ENCODE results near the gene NPPA.

The NPPA gene

DNA sequence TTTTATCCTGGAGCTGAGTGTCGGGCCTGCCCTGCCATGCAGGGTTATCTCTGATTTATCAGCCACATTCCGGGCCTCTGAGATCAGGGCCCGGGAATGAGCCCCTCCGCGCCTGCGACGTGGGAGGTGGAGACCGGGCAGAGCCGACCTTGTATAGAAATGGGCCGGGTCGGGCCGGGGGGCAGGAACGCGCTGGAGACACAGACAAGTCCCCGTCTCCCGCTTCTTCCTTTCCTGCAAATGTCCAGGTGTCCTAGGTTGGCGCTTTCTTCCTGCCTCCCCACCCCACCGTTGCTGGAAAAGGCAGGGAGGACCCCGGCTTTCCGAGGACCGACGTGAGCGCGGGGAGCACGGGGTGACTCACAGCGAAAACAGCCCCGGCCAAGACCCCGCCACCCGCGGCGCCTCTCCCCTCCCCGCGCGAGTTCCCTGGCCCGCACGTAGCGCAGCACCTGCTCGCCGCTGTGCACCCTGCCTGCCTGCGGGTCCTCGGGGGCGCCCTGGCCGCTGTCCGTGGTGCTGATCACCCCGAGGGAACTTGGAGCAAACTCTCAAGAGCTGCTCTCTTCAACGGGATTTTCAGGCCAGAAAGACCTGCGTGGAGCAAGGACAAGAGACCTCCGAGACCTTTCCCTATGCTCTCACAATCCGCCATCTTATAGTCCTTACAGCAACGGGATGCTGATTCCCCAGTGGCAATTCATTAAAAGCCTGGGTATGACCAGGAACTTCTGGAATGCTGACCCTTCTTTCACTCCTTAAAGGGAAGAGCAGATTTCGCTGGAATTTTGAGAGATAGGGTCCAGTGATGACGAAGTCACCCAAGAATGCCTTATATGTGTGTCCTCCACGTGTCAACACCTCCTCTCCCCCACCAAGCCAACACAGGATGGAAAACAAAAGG, 11.6 kb upstream of the NPPA start:
- Mint-ChIP-seq H3K9me3 (no peaks in the 10 kb centered on the region), H3K4me1 (peaks cover 15% of the 10 kb centered on the region), H3K27me3 (peaks cover 76% of the 10 kb centered on the region), H3K4me3 (no peak overlapping the region), H3K27ac (no peak overlapping the region)
- ATAC-seq (peak; percentile 82), DNase-seq (peak; percentile 66 to 71)

DNA sequence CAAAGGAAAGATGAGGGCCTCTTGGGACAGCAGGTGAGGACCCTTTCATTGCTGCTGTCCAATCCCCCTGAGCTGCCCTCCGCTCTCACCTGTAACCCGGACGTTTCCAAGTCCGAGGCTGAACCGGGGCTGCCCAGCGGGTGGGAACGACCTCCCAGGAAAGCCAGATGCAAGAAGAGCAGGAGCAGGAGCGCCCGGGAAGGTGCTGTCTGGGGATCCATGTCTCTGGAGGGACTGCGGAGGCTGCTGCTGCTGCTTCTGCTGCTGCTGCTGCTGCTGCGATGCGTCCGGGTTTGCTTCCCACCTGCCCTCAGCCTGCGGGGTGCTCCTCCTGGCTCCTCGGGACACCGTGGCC, 11.0 kb upstream of the NPPA start, which contains the start of gene NPPB:
NPPB (minus strand) TSS at position 333 of the 355 bp plus-strand sequence; CDS start at position 221, 112 bp downstream.
- H3K27me3 Mint-ChIP-seq: peaks cover 82% of the 10 kb centered on the region
- DNase-seq (no peak), ATAC-seq (no peak)
- H3K9me3 Mint-ChIP-seq: no peaks in the 10 kb centered on the region
- no peak within 1 kb of the TSS for H3K27ac Mint-ChIP-seq
- H3K4me3 Mint-ChIP-seq: no peak within 1 kb of the TSS
- peaks cover 15% of the 10 kb centered on the region for H3K4me1 Mint-ChIP-seq

DNA sequence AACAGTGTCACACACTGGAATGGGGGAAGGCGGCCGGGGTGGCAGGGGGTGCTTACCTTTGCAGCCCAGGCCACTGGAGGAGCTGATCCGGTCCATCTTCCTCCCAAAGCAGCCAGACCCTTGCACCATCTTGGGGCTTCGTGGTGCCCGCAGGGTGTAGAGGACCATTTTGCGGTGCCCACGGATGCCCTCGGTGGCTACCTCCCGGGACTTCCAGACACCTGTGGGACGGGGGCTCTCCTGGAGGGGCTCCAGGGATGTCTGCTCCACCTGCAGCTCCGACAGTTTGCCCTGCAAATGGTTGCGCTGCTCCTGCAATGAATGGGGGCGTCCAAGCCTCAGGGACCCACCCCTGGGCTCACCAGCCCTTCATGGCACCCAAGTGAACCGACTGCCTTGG, 10.6 kb upstream of the NPPA start:
- Mint-ChIP-seq H3K4me3 (no peak overlapping the region), H3K27ac (no peak overlapping the region)

DNA sequence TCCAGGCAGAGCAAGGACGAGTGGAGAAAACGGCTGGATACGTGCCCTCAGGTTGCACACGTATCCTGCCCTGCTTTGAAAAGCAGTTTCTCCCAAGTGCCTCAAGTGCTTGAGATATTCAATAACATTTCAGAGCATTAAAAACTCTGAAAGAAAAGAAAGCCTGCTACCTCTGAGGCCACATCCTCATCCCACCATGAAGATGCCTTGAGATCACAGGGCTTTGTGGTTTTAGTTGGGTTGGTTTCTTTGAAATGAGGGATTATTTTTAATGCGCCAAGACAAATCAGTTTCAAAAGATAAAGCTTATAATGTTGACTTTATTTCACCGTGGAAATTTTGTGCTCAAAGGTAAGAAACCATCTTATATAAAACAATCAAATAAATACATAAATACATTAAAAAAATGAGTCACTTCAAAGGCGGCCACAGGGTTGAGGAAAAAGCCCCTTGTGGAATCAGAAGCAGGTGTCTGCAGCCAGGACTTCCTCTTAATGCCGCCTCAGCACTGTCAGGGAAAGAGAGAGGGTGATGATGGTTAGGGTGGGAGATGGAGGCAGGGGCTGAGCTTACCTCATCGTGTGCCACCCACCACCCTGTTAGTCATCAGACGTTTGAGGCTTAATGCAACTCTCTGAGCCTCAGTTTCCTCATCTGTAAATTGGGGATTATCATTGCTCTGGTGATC, 9.7 kb upstream of the NPPA start:
- no peak overlapping the region for H3K4me3 Mint-ChIP-seq
- peaks cover 88% of the 10 kb centered on the region for H3K27me3 Mint-ChIP-seq
- no peaks in the 10 kb centered on the region for H3K9me3 Mint-ChIP-seq
- H3K27ac Mint-ChIP-seq: no peak overlapping the region
- DNase-seq (no peak), ATAC-seq (no peak)
- H3K4me1 Mint-ChIP-seq: peaks cover 15% of the 10 kb centered on the region

More for the DNA sequence above, 10.6 kb upstream of the NPPA start:
- ATAC-seq (no peak), DNase-seq (no peak)
- Mint-ChIP-seq H3K27me3 (peaks cover 86% of the 10 kb centered on the region), H3K9me3 (no peaks in the 10 kb centered on the region), H3K4me1 (peaks cover 15% of the 10 kb centered on the region)

DNA sequence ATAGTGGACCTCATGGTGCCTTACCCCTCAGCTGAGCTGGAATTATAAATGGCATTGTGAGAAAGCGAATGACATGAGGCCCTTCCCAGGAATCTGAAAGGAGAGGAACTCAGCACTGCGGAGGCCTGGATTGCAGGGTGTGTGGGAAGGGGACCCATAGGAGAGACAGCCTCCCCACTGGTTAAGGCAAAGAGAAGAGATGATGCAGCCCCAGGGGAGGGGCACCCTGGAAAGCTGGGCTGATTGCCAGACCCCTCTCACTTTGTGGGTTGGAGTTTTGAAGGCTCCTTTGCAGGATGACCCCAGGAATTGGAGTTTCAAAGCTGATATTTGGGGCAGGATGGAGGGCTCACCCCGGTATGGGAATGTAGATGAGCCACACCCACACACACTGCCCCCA, 9.1 kb upstream of the NPPA start:
- H3K4me3 Mint-ChIP-seq: no peak overlapping the region
- peaks cover 15% of the 10 kb centered on the region for H3K4me1 Mint-ChIP-seq
- H3K9me3 Mint-ChIP-seq: no peaks in the 10 kb centered on the region
- H3K27ac Mint-ChIP-seq: no peak overlapping the region
- H3K27me3 Mint-ChIP-seq: peaks cover 86% of the 10 kb centered on the region
- ATAC-seq: no peak
- no peak for DNase-seq

DNA sequence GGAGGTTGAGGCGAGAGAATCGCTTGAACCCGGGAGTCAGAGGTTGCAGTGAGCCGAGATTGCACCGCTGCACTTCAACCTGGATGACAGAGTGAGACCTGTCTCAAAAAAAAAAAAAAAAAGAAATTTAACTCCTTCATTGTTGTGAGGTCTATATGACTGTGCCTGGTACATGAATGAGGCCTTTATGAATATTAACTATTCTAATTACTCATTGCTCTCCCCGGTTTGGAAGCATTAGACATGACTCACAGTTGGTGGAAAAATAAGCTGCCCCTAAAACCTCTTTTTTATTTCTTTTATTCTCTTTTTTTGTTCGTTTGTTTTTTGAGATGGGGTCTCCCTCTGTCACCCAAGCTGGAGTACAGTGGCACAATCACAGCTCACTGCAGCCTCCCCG, 7.8 kb upstream of the NPPA start:
- no peak overlapping the region for H3K27ac Mint-ChIP-seq
- DNase-seq (no peak), ATAC-seq (peak; percentile 45)
- H3K27me3 Mint-ChIP-seq: peaks cover 81% of the 10 kb centered on the region
- H3K4me3 Mint-ChIP-seq: no peak overlapping the region
- no peaks in the 10 kb centered on the region for H3K9me3 Mint-ChIP-seq
- H3K4me1 Mint-ChIP-seq: peaks cover 22% of the 10 kb centered on the region

DNA sequence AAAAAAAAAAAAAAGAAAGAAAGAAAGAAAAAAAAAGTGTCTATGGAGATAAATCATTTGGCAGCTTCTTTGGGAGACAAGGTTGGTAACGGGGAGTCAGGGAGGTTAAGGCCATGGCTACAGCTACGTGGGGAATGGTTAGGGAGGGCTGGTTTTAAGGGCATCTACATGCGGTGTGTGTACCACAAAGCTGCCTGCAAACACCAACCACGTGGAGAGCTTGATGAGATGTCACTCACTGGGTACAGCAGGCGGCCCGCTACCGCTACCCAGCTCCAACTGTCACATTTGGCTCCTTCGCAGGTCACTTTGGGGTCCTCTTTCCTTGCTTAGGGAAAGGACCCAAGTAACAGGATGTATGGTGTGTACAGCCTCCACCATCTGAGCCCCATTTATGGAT, 6.9 kb upstream of the NPPA start:
- no peak for ATAC-seq
- Mint-ChIP-seq H3K27me3 (peaks cover 71% of the 10 kb centered on the region), H3K4me3 (no peak overlapping the region)

DNA sequence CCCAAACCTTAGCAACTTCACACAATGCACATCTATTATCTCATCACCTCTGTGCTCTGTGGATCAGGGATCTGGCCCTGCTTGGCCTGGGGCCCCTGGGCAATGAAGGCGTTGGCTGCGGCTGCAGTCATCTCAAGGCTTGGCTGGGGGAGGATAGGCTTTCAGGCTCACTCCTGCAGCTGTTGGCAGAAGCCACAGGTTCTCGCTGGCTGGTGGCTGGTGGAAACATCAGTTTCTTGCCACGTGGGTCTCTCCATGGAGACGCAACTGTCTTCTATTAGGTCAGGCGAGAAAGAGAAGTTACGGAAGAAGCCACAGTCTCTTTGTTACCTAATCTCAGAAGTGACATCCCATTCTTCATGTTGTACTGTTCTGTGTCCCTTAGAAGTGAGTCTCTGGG, 3.6 kb upstream of the NPPA start:
- no peak overlapping the region for H3K27ac Mint-ChIP-seq
- DNase-seq: no peak
- peaks cover 44% of the 10 kb centered on the region for H3K27me3 Mint-ChIP-seq
- no peak overlapping the region for H3K4me3 Mint-ChIP-seq
- H3K9me3 Mint-ChIP-seq: no peaks in the 10 kb centered on the region
- ATAC-seq: no peak
- H3K4me1 Mint-ChIP-seq: peaks cover 7% of the 10 kb centered on the region

More for the DNA sequence above, 6.9 kb upstream of the NPPA start:
- Mint-ChIP-seq H3K9me3 (no peaks in the 10 kb centered on the region), H3K27ac (peak overlapping the region in 1 of 2 donors; percentile 19), H3K4me1 (peaks cover 22% of the 10 kb centered on the region)
- DNase-seq: no peak

DNA sequence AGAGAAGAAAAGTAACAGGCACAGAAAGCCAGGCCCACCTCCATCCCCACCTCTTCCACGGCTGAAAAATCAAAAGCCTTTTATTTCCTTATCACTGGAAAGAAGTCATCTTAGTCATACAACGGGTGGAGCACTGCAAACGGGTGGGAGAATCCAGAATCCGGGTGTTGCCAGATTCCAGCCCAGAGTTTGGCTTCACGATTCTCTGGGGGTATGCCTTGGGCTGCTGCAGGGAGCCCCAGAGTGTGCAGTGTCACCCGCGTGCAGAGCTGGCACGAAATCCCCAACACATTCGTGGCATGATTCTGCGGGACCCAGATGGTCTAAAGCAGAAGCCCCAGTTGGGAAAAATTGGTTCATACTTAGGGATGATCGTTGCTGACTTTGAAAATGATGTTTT, 2.6 kb upstream of the NPPA start:
- no peak overlapping the region for H3K27ac Mint-ChIP-seq
- H3K4me3 Mint-ChIP-seq: no peak overlapping the region
- no peak for ATAC-seq
- no peaks in the 10 kb centered on the region for H3K9me3 Mint-ChIP-seq
- H3K27me3 Mint-ChIP-seq: peaks cover 36% of the 10 kb centered on the region
- no peak for DNase-seq
- H3K4me1 Mint-ChIP-seq: peaks cover 7% of the 10 kb centered on the region

DNA sequence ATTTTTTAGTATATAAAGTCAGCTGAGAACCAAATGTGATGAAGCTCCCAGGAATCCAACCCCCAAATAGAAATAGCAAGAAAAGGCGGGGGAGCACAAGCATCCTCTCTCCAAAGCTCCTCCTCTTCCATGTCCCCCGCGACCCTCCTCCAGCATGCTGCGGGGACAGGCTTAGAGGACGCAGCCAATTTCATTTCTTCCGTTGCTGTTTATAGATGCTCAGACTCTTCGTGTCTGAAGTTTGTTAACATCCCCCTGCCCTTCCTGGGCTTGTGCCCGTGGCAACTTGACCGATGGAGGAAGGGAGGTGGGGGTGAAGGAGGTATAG, 754 bp upstream of the NPPA start:
- H3K9me3 Mint-ChIP-seq: no peaks in the 10 kb centered on the region
- peaks cover 7% of the 10 kb centered on the region for H3K4me1 Mint-ChIP-seq
- ATAC-seq: no peak
- peaks cover 18% of the 10 kb centered on the region for H3K27me3 Mint-ChIP-seq
- DNase-seq: no peak
- no peak overlapping the region for H3K4me3 Mint-ChIP-seq
- H3K27ac Mint-ChIP-seq: no peak overlapping the region

DNA sequence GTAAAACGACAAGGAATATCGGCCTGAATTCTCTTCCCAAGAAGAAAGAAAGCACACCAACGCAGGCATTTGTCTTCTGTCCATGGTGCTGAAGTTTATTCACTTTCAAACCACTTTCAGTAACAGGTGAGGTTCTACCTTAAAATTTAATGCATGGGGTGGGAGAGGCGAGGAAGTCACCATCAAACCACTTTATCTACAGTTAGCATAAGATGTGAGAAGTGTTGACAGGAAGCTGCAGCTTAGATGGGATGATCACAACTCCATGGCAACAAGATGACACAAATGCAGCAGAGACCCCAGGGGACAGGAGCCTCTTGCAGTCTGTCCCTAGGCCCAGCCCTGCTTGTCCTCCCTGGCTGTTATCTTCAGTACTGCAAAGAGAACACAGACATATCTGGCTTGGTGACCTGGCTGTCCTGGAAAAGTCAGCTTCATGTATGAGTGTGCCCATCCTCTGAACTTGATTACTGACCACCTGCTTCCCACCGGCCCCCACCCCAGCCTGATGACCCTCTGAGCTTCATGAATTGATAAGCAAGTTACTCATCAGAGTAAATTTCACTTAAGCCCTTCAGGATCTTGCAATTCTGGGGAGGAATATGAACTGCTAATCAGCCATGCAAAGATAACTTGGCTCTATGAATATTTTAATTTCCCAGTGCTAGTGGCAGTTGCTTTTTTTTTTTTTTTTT, 1.8 kb downstream of the NPPA start:
- H3K9me3 Mint-ChIP-seq: no peaks in the 10 kb centered on the region
- no peaks in the 10 kb centered on the region for H3K27me3 Mint-ChIP-seq
- ATAC-seq (no peak), DNase-seq (no peak)
- H3K27ac Mint-ChIP-seq: no peak overlapping the region
- no peaks in the 10 kb centered on the region for H3K4me1 Mint-ChIP-seq
- no peak overlapping the region for H3K4me3 Mint-ChIP-seq

DNA sequence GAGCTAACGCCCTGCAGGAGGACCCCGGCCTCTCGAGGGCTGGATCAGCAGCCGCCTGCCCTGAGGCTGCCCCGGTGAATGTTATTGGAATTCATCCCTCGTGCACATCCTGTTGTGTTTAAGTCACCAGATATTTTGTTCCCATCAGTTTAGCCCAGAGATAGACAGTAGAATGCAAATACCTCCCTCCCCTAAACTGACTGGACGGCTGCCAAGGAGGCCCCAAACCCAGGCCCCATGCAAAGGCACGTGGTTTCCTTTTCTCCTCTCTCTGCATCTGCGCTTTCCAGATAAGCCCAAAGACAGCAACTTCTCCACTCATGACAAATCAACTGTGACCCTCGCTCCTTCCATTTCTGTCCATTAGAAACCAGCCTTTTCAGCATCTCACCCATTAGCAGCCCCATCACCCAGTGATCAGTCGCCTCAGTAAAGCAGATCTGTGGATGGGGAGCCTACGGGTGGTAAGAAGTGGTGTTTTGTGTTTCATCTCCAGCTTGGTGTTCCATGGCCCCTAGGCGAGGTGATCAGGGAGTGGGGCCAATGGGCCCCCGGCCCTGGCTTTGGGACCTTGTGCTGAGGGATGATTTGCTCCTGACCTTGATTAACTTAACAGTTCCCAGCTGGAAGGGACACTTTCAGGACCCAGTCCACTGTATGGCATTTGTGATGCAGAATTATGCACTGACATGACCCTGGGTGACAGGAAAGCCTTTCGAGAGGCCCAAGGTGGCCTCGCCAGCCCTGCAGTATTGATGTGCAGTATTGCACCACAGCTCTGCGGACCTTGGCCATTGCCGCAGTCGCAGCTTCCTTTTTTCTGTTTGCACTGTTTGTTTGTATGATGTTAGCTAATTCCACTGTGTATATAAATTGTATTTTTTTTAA, 5.2 kb downstream of the NPPA start:
- Mint-ChIP-seq H3K4me1 (no peaks in the 10 kb centered on the region), H3K27ac (no peak overlapping the region), H3K27me3 (no peaks in the 10 kb centered on the region), H3K9me3 (no peaks in the 10 kb centered on the region), H3K4me3 (no peak overlapping the region)
- no peak for DNase-seq
- no peak for ATAC-seq

DNA sequence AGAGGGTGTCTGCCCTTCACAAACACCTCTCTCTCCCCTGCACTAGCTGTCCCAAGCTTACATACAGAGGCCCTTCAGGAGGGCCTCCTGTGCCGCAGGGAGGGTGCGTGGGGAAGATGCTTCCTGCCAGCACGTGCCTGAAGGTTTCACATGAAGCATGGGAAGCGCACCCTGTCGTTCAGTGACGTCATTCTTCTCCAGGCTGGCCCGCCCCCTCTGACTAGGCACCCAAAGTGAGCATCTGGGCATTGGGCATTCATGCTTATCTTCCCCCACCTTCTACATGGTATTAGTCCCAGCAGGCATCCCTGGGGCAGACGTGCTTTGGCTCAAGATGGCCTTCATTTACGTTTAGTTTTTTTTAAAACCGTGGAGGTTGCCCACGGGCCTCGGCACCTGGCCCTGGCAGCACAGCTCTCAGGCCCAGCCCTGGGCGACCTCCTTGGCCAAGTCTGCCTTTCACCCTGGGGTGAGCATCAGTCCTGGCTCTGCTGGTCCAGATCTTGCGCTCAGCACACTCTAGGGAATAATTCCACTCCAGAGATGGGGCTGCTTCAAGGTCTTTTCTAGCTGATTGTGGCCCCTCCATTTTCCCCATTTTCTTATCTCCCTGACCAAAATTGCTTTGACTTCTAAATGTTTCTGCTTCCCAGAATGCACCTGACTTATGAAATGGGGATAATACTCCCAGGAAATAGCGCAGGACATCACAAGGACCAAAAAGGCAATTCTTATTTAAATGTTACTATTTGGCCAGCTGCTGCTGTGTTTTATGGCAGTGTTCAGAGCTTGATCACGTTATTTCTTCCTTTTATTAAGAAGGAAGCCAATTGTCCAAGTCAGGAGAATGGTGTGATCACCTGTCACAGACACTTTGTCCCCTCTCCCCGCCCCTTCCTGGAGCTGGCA, 6.1 kb downstream of the NPPA start:
- Mint-ChIP-seq H3K4me1 (no peaks in the 10 kb centered on the region), H3K9me3 (no peaks in the 10 kb centered on the region), H3K4me3 (no peak overlapping the region), H3K27me3 (no peaks in the 10 kb centered on the region), H3K27ac (no peak overlapping the region)
- DNase-seq (no peak), ATAC-seq (no peak)
